ENCODE measurements around the gene CLSTN3. TPM values are rescaled to one million over a fixed set of nuclear protein-coding genes. Genes with fewer than 3 reads are reported as not detected.

CLSTN3 gene
- total RNA-seq, 1 donor: 7.6 TPM

- no peak for DNase-seq (ENCODE audit: insufficient read length, low spot score, missing footprints)
- H3K27ac ChIP-seq (ENCODE audit: low read depth, low read length): no peak overlapping the region
- TF ChIP-seq CTCF (IDR thresholded peaks at IDR 0.05; ENCODE audit: extremely low read depth, low read depth, low read length): no peak
Measured at GRCh38 chr12:7197841-7198240, 67.7 kb downstream of the CLSTN3 start.

GRCh38 chr12:7203109-7203508 lies 72.9 kb downstream of the CLSTN3 start:
- no peaks in the 10 kb centered on the region for H3K4me1 ChIP-seq (ENCODE audit: insufficient read depth, low read length)
- no peaks in the 10 kb centered on the region for H3K9me3 ChIP-seq (ENCODE audit: low read depth, low read length)
- no peak for TF ChIP-seq CTCF (IDR thresholded peaks at IDR 0.05; ENCODE audit: extremely low read depth, low read depth, low read length)
- no peak for DNase-seq (ENCODE audit: insufficient read length, low spot score, missing footprints)
- H3K27ac ChIP-seq (ENCODE audit: low read depth, low read length): no peak overlapping the region
- H3K36me3 ChIP-seq (ENCODE audit: insufficient read depth, low read length): peaks cover 49% of the 10 kb centered on the region
- no peaks in the 10 kb centered on the region for H3K79me2 ChIP-seq (ENCODE audit: insufficient read depth, low read length)
- H3K4me2 ChIP-seq (ENCODE audit: insufficient read depth, low read length): no peak overlapping the region
- no peaks in the 10 kb centered on the region for H4K20me1 ChIP-seq (ENCODE audit: insufficient read depth, low read length)
- H3K27me3 ChIP-seq (ENCODE audit: insufficient read depth, low read length): no peaks in the 10 kb centered on the region
- no peak overlapping the region for H2AFZ ChIP-seq (ENCODE audit: low read length)
- no peak overlapping the region for H3K4me3 ChIP-seq (ENCODE audit: insufficient read depth, low read length)

More at GRCh38 chr12:7197841-7198240, 67.7 kb downstream of the CLSTN3 start:
- no peak overlapping the region for H3K4me2 ChIP-seq (ENCODE audit: insufficient read depth, low read length)
- H3K36me3 ChIP-seq (ENCODE audit: insufficient read depth, low read length): peaks cover 25% of the 10 kb centered on the region
- no peaks in the 10 kb centered on the region for H4K20me1 ChIP-seq (ENCODE audit: insufficient read depth, low read length)
- H3K4me3 ChIP-seq (ENCODE audit: insufficient read depth, low read length): no peak overlapping the region
- H3K9me3 ChIP-seq (ENCODE audit: low read depth, low read length): no peaks in the 10 kb centered on the region
- no peak overlapping the region for H2AFZ ChIP-seq (ENCODE audit: low read length)
- H3K79me2 ChIP-seq (ENCODE audit: insufficient read depth, low read length): peaks cover 3% of the 10 kb centered on the region
- H3K27me3 ChIP-seq (ENCODE audit: insufficient read depth, low read length): no peaks in the 10 kb centered on the region
- H3K4me1 ChIP-seq (ENCODE audit: insufficient read depth, low read length): no peaks in the 10 kb centered on the region

GRCh38 chr12:7205091-7205490 lies 74.9 kb downstream of the CLSTN3 start:
- H3K36me3 ChIP-seq (ENCODE audit: insufficient read depth, low read length): peaks cover 68% of the 10 kb centered on the region

GRCh38 chr12:7206691-7207090 lies 76.5 kb downstream of the CLSTN3 start:
- no peak overlapping the region for H3K4me3 ChIP-seq (ENCODE audit: insufficient read depth, low read length)
- no peak overlapping the region for H3K27ac ChIP-seq (ENCODE audit: low read depth, low read length)
- DNase-seq (ENCODE audit: insufficient read length, low spot score, missing footprints): no peak
- H3K9me3 ChIP-seq (ENCODE audit: low read depth, low read length): no peaks in the 10 kb centered on the region
- H3K36me3 ChIP-seq (ENCODE audit: insufficient read depth, low read length): peaks cover 74% of the 10 kb centered on the region
- no peaks in the 10 kb centered on the region for H4K20me1 ChIP-seq (ENCODE audit: insufficient read depth, low read length)
- no peak for TF ChIP-seq CTCF (IDR thresholded peaks at IDR 0.05; ENCODE audit: extremely low read depth, low read depth, low read length)
- H3K27me3 ChIP-seq (ENCODE audit: insufficient read depth, low read length): no peaks in the 10 kb centered on the region
- no peak overlapping the region for H3K4me2 ChIP-seq (ENCODE audit: insufficient read depth, low read length)
- H3K4me1 ChIP-seq (ENCODE audit: insufficient read depth, low read length): no peaks in the 10 kb centered on the region
- H2AFZ ChIP-seq (ENCODE audit: low read length): no peak overlapping the region
- no peaks in the 10 kb centered on the region for H3K79me2 ChIP-seq (ENCODE audit: insufficient read depth, low read length)

More at GRCh38 chr12:7205091-7205490, 74.9 kb downstream of the CLSTN3 start:
- no peak for DNase-seq (ENCODE audit: insufficient read length, low spot score, missing footprints)
- no peak overlapping the region for H2AFZ ChIP-seq (ENCODE audit: low read length)
- H3K9me3 ChIP-seq (ENCODE audit: low read depth, low read length): no peaks in the 10 kb centered on the region
- H4K20me1 ChIP-seq (ENCODE audit: insufficient read depth, low read length): no peaks in the 10 kb centered on the region
- no peak overlapping the region for H3K4me2 ChIP-seq (ENCODE audit: insufficient read depth, low read length)
- no peaks in the 10 kb centered on the region for H3K79me2 ChIP-seq (ENCODE audit: insufficient read depth, low read length)
- no peaks in the 10 kb centered on the region for H3K27me3 ChIP-seq (ENCODE audit: insufficient read depth, low read length)
- H3K4me1 ChIP-seq (ENCODE audit: insufficient read depth, low read length): no peaks in the 10 kb centered on the region
- no peak overlapping the region for H3K27ac ChIP-seq (ENCODE audit: low read depth, low read length)
- no peak for TF ChIP-seq CTCF (IDR thresholded peaks at IDR 0.05; ENCODE audit: extremely low read depth, low read depth, low read length)
- no peak overlapping the region for H3K4me3 ChIP-seq (ENCODE audit: insufficient read depth, low read length)

Measured in osteoblast (primary cell).